K562 (cell line): ENCODE data around the gene TAF12. TPM values are rescaled to one million over a fixed set of nuclear protein-coding genes. Genes with fewer than 3 reads are reported as not detected.

Source experiments
- ADNP ChIP-seq: fragments of 200-800 bp; sonication (Bioruptor generic); IDR thresholded peaks from 2 replicates; pipeline ENCODE4 v1.6.1; 2016; ENCODE audit warnings: missing genetic modification characterization, missing compliant biosample characterization
- BDP1 ChIP-seq: IDR thresholded peaks from 3 replicates; pipeline ENCODE4 v1.6.1; 2011; ENCODE audit not compliant: insufficient read length, insufficient read depth
- CBFA2T2 ChIP-seq: fragments of 450-650 bp; conservative IDR thresholded peaks from 2 replicates; pipeline ENCODE4 v1.6.1; 2017; ENCODE audit warnings: mild to moderate bottlenecking
- CHD4 ChIP-seq: fragments of 200-600 bp; sonication (generic); IDR thresholded peaks from 3 replicates; pipeline ENCODE4 v1.6.1; 2012; ENCODE audit warnings: low read depth, mild to moderate bottlenecking, mixed read lengths, low read length, inconsistent platforms; ENCODE audit not compliant: insufficient read depth, insufficient replicate concordance, poor library complexity, severe bottlenecking
- ELK1 ChIP-seq: sonication (generic); formaldehyde crosslinking; IDR thresholded peaks from 2 replicates; pipeline ENCODE4 v1.8.1; 2022; ENCODE audit warnings: missing genetic modification reagents
- FOXJ3 ChIP-seq: sonication (generic); formaldehyde crosslinking; IDR thresholded peaks from 2 replicates; pipeline ENCODE4 v1.4.0; 2020; ENCODE audit warnings: mild to moderate bottlenecking, missing genetic modification reagents
- LCOR ChIP-seq: sonication (generic); formaldehyde crosslinking; IDR thresholded peaks from 2 replicates; pipeline ENCODE4 v1.8.0; 2022; ENCODE audit warnings: mild to moderate bottlenecking, missing genetic modification reagents
- MEF2D ChIP-seq: conservative IDR thresholded peaks from 2 replicates; pipeline ENCODE4 v1.6.1; 2016; ENCODE audit warnings: low read depth, missing genetic modification characterization, missing compliant biosample characterization
- SIN3B ChIP-seq: fragments of 450-650 bp; IDR thresholded peaks from 2 replicates; pipeline ENCODE4 v1.6.1; 2017; ENCODE audit warnings: low read depth, mild to moderate bottlenecking, moderate library complexity
- SMARCA4 ChIP-seq: fragments of 450-650 bp; IDR thresholded peaks from 2 replicates; pipeline ENCODE4 v1.6.1; 2016
- SMARCC2 ChIP-seq: fragments of 450-650 bp; IDR thresholded peaks from 2 replicates; pipeline ENCODE4 v1.6.1; 2017; ENCODE audit warnings: antibody characterized with exemption, moderate library complexity, mild to moderate bottlenecking, low read depth
- SP1 ChIP-seq: sonication (generic); formaldehyde crosslinking; IDR thresholded peaks from 2 replicates; pipeline ENCODE4 v1.8.1; 2022; ENCODE audit warnings: mild to moderate bottlenecking, missing genetic modification reagents
- TAF7 ChIP-seq: fragments of 450-650 bp; IDR thresholded peaks from 2 replicates; pipeline ENCODE4 v1.6.1; 2016; ENCODE audit warnings: missing genetic modification characterization, missing compliant biosample characterization
- ZFP1 ChIP-seq: fragments of 450-650 bp; formaldehyde crosslinking; IDR thresholded peaks from 2 replicates; pipeline ENCODE4 v1.4.0; 2020; ENCODE audit warnings: mild to moderate bottlenecking, mixed read lengths
- ZNF274 ChIP-seq: IDR thresholded peaks from 2 replicates; pipeline ENCODE4 v1.6.1; 2011; ENCODE audit warnings: low read depth, mild to moderate bottlenecking, low read length, moderate library complexity, borderline replicate concordance
- ZNF830 ChIP-seq: fragments of 250-450 bp; sonication (Bioruptor Pico); IDR thresholded peaks from 2 replicates; pipeline ENCODE4 v1.5.0; 2021; ENCODE audit warnings: mild to moderate bottlenecking
- polyA plus RNA-seq, 8 experiments: library from polyadenylated mRNA; depleted of rRNA in 4 of 8; stranded (reverse) in 5 of 8; unstranded in 3 of 8; fragments of >200 nt; fragmentation: Nextera tagmentation in 2 of 8; fragmentation: Illumina TruSeq in 1 of 8; extraction: Ambion mirVana in 2 of 8; extraction: Trizol in 1 of 8; gene quantifications; 2 replicates each; pipeline versions ENCODE4 v1.2.1 to v1.2.3, GENCODE V29; 2011 to 2014; ENCODE audit warnings: inconsistent platforms in 1 of 8, missing spikeins in 1 of 8
- total RNA-seq, 7 experiments: library from RNA; depleted of rRNA in 6 of 7; stranded (reverse); fragments of >200 nt in 6 of 7; fragmentation: Illumina TruSeq in 2 of 7; extraction: Trizol in 2 of 7; gene quantifications; 2 replicates each; pipeline versions ENCODE4 v1.2.1 to v1.2.3, GENCODE V29; 2011 to 2021; ENCODE audit warnings: low replicate concordance in 1 of 7
- TF ChIP-seq, protein P1 (sequence below): fragments of 450-650 bp; IDR thresholded peaks from 2 replicates; pipeline ENCODE4 v1.6.1; 2016
- TF ChIP-seq, protein P2 (sequence below): conservative IDR thresholded peaks from 2 replicates; pipeline ENCODE4 v1.6.1; 2011; ENCODE audit warnings: low read depth, mild to moderate bottlenecking, low read length; ENCODE audit not compliant: control insufficient read depth
- TF ChIP-seq, protein P3 (sequence below): fragments of 250-450 bp; sonication (Bioruptor Pico); IDR thresholded peaks from 2 replicates; pipeline ENCODE4 v1.9.0; 2021; ENCODE audit warnings: mild to moderate bottlenecking, inconsistent platforms

The TAF12 gene
- total and polyA plus RNA-seq, 9 of the 15 experiments (the other 6 are each of a cell fraction or from before 2014, with no cell fraction given) = 31.6 to 89.0 (median 50.5) TPM

DNA sequence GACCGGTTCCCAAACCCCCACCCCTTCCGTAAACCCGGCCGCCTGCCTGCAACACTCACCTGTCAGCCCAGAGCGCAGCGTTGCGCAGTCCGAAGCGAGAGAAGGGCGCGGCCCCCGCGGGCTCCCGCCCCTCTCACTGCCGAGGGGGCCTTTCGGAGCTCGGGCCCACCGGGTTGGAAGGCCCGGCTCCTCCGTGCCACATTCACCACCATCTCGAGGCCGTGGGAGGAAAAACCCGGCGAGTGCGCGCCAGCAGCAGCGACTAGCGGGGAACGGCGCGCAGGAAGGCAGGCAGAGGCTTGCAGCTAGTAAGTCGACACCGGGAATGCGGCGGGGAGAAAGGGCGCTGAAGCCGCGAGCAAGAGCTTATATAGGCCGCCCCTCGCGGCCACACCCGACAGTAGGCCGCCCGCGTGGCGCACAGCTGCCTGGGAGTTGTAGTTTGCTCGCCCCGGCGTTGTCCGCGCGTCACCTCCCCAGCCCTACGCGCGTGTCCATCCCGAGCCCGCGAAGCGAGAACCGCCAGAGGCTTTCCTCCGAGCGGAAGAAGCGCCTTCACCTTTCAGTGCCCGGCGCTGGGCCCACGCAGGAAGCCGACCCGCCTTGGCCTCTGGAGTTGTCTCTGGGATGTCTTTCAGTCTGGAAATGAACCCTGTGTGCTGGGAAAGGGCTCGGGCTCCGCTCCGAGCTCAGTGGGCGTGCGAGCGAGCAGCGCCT lies 61.2 kb downstream of the TAF12 start (continued):
- TF ChIP-seq LCOR (CRISPR knock-in tag) = peak; percentile 78
- TF ChIP-seq SMARCA4 = peak; percentile 57; the same call in 1 of the 2 replicates
- TF ChIP-seq SP1 (CRISPR knock-in tag) = peak; percentile 97
- TF ChIP-seq, protein P1, sequence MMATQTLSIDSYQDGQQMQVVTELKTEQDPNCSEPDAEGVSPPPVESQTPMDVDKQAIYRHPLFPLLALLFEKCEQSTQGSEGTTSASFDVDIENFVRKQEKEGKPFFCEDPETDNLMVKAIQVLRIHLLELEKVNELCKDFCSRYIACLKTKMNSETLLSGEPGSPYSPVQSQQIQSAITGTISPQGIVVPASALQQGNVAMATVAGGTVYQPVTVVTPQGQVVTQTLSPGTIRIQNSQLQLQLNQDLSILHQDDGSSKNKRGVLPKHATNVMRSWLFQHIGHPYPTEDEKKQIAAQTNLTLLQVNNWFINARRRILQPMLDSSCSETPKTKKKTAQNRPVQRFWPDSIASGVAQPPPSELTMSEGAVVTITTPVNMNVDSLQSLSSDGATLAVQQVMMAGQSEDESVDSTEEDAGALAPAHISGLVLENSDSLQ = peak; percentile 57; the same call in 1 of the 2 replicates
- TF ChIP-seq ELK1 = no peak
- no peak for TF ChIP-seq CHD4
- TF ChIP-seq ADNP (tag) = no peak
- peak; percentile 59; the same call in 1 of the 2 replicates for TF ChIP-seq ZNF274
- no peak for TF ChIP-seq FOXJ3 (CRISPR knock-in tag)
- TF ChIP-seq, protein P2, sequence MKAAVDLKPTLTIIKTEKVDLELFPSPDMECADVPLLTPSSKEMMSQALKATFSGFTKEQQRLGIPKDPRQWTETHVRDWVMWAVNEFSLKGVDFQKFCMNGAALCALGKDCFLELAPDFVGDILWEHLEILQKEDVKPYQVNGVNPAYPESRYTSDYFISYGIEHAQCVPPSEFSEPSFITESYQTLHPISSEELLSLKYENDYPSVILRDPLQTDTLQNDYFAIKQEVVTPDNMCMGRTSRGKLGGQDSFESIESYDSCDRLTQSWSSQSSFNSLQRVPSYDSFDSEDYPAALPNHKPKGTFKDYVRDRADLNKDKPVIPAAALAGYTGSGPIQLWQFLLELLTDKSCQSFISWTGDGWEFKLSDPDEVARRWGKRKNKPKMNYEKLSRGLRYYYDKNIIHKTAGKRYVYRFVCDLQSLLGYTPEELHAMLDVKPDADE = peak; percentile 99
- peak; percentile 81; the same call in 1 of the 2 replicates for TF ChIP-seq ZNF830 (CRISPR knock-in tag)
- TF ChIP-seq TAF7 (tag) = peak; percentile 99
- TF ChIP-seq, protein P3, sequence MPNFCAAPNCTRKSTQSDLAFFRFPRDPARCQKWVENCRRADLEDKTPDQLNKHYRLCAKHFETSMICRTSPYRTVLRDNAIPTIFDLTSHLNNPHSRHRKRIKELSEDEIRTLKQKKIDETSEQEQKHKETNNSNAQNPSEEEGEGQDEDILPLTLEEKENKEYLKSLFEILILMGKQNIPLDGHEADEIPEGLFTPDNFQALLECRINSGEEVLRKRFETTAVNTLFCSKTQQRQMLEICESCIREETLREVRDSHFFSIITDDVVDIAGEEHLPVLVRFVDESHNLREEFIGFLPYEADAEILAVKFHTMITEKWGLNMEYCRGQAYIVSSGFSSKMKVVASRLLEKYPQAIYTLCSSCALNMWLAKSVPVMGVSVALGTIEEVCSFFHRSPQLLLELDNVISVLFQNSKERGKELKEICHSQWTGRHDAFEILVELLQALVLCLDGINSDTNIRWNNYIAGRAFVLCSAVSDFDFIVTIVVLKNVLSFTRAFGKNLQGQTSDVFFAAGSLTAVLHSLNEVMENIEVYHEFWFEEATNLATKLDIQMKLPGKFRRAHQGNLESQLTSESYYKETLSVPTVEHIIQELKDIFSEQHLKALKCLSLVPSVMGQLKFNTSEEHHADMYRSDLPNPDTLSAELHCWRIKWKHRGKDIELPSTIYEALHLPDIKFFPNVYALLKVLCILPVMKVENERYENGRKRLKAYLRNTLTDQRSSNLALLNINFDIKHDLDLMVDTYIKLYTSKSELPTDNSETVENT (CRISPR knock-in tag) = peak; percentile 95
- 0 out of 2 replicates have a peak, but pooled peaks have one; percentile 13 for TF ChIP-seq CBFA2T2
- no peak for TF ChIP-seq ZFP1 (CRISPR knock-in tag)
- peak; percentile 54 for TF ChIP-seq SIN3B
- TF ChIP-seq MEF2D (tag) = no peak
- no peak for TF ChIP-seq SMARCC2
- no peak for TF ChIP-seq BDP1
